Measurements from ENCODE around the gene SEPTIN5.
"Not testable (repeated sequence)": the region's sequence is repeated elsewhere in the genome, so short reads cannot be mapped to it uniquely, and the experiment has no call there.

SEPTIN5 gene

GRCh38 chr22:19680911-19681862, 33.1 kb upstream of the SEPTIN5 start:
- DNase-seq = no peak

GRCh38 chr22:19681863-19682245, 32.4 kb upstream of the SEPTIN5 start:
- no peak for DNase-seq

- no peak for DNase-seq
These were observed 27.4 kb upstream of the SEPTIN5 start for GRCh38 chr22:19686946-19687345.

- DNase-seq = no peak
These were observed 26.6 kb upstream of the SEPTIN5 start for GRCh38 chr22:19687561-19688300.

GRCh38 chr22:19688301-19689290, 25.7 kb upstream of the SEPTIN5 start:
- no peak for DNase-seq

- no peak for DNase-seq
These were observed 24.9 kb upstream of the SEPTIN5 start for GRCh38 chr22:19689408-19689807.

- no peak for DNase-seq
These were observed 23.1 kb upstream of the SEPTIN5 start for GRCh38 chr22:19691007-19691720.

- DNase-seq = no peak
These were observed 22.5 kb upstream of the SEPTIN5 start for GRCh38 chr22:19691721-19692341.

- no peak for DNase-seq
These were observed 20.7 kb upstream of the SEPTIN5 start for GRCh38 chr22:19693581-19693980.

- no peak for DNase-seq
These were observed 20.2 kb upstream of the SEPTIN5 start for GRCh38 chr22:19693981-19694670.

GRCh38 chr22:19694696-19695095, 19.6 kb upstream of the SEPTIN5 start:
- no peak for DNase-seq

- DNase-seq = no peak
These were observed 17.6 kb upstream of the SEPTIN5 start for GRCh38 chr22:19696504-19697276.

GRCh38 chr22:19697871-19698270, 16.4 kb upstream of the SEPTIN5 start:
- not testable (repeated sequence) for DNase-seq

GRCh38 chr22:19700790-19701419, 13.4 kb upstream of the SEPTIN5 start:
- DNase-seq = no peak

- DNase-seq = no peak
These were observed 12.7 kb upstream of the SEPTIN5 start for GRCh38 chr22:19701420-19702145.

GRCh38 chr22:19703869-19704268, 10.4 kb upstream of the SEPTIN5 start:
- DNase-seq = no peak

GRCh38 chr22:19704355-19705015, 9.8 kb upstream of the SEPTIN5 start:
- DNase-seq = no peak

GRCh38 chr22:19705181-19705934, 8.9 kb upstream of the SEPTIN5 start:
- DNase-seq = no peak

All from NCI-H1048 (cell line).